NCI-H748 (cell line): ENCODE data around the gene KDM4D.
"Not testable (repeated sequence)": the region's sequence is repeated elsewhere in the genome, so short reads cannot be mapped to it uniquely, and the experiment has no call there.

Experiments
- DNase-seq: peaks from one replicate; lab custom pipeline; 2025; ENCODE audit not compliant: unreplicated experiment; lab: John Stamatoyannopoulos, UW

Gene KDM4D

GRCh38 chr11:94973099-94973968, at the start of gene KDM4D, which contains the start of gene CWC15:
Gene KDM4D (plus strand): TSS chr11:94973709. CDS start chr11:94997373, 23,664 bp downstream.
Gene CWC15 (minus strand): TSS chr11:94973556. CDS start chr11:94972185, 1,371 bp downstream.
- DNase-seq: peak; percentile 91

DNA sequence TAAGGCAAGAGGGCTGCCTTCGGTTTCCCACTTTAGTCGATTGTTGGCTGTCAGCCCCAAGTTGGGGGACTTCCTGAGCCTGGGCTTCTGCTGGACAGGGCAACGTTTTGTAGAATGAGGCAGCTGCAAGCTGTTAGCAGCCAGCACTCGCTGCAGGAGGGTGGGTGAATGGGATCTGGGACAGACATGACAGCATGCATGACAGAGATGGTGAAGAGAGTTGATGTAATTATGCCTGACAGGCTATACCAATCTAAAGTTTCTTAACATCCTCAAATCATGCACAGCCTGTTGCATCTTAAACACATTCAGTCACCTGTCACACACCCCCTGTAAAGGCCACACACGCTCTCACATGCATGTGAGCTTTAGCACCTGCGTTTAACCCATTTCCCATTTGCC, 49.3 kb upstream of the KDM4D start:
- DNase-seq: no peak

GRCh38 chr11:94924612-94925011, 48.9 kb upstream of the KDM4D start:
- DNase-seq: no peak

- no peak for DNase-seq
Measured at GRCh38 chr11:94925422-94926270, 47.9 kb upstream of the KDM4D start.

DNA sequence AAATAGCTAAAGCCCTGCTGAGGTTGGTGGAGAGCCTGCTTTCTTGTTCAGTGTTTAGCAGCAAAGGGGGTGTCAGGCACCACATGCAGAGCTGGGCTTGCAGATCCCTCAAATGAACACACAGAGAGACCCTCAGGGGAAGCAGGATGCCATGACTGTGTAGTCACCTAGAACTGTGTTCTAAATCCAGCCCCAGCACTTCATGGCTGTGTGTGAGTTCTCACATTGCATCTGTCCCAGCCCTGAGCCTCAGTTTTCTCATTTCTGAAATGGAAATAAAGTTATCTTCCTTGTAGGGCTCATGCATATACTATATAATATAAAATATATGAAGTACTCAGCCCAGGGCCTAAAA, 47.3 kb upstream of the KDM4D start:
- no peak for DNase-seq

DNA sequence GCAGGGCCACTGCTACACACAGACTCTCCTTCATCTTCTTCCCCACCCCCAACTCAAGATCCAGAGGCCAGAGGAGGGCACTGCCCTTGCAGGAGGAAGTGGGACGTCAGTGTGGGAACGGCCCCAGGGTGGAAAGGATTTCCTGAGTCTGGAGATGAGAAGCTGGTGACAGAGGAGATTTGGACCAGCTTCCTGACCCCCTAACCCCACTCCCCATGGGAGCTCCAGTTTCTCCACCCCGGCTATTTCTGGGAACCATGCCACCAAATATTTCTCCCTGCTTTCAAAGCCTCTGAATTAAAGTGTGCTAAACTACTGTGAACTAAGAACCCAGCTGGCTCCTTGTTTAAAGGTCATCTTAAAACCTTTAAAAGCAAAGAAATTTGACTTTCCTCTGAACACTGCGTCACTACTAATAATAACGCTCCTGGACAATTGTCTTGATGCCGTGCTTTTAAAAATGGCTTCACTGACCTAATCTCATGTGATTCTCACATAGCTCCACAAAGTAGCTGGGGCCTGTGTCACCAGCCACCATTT, 46.7 kb upstream of the KDM4D start:
- no peak for DNase-seq

- no peak for DNase-seq
Measured at GRCh38 chr11:94928117-94928990, 45.2 kb upstream of the KDM4D start.

DNA sequence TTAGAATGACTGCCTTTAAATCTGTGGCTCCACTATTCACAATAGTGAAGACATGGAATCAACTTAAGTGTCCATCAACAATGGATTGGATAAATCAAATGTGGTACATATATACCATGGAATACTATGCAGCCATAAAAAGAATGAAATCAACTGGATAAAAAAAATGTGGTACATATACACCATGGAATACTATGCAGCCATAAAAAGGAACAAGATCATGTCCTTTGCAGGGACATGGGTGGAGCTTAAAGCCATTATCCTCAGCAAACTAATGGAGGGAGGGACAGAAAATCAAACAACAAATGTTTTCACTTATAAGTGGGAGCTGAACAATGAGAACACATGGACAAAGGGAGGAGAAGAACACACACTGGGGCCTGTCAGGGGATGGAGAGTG, 41.4 kb upstream of the KDM4D start:
- not testable (repeated sequence) for DNase-seq

GRCh38 chr11:94932503-94932902, 41.0 kb upstream of the KDM4D start:
- no peak for DNase-seq

- no peak for DNase-seq
Measured at GRCh38 chr11:94933223-94934130, 40.0 kb upstream of the KDM4D start.

GRCh38 chr11:94934362-94934761, 39.1 kb upstream of the KDM4D start:
- peak; percentile 16 for DNase-seq

DNA sequence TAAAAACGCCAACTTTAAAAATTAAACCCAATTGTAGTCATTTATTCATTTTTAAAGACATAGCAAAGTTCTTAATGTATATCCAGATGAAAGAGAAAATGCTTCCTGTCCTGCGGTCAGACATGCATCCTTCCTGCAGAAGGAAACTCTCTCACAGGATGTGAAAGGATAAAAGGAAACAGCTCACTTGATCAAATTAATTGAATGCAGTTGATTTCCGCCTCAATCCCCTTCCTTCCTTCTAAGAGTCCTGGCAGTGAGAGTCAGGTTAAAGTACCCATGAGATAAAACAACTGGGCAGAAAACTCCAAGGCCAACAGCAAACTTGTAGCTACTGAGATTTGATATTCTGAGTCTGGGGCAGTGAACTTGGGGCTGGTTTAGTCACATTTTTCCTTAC, 38.7 kb upstream of the KDM4D start:
- no peak for DNase-seq

DNA sequence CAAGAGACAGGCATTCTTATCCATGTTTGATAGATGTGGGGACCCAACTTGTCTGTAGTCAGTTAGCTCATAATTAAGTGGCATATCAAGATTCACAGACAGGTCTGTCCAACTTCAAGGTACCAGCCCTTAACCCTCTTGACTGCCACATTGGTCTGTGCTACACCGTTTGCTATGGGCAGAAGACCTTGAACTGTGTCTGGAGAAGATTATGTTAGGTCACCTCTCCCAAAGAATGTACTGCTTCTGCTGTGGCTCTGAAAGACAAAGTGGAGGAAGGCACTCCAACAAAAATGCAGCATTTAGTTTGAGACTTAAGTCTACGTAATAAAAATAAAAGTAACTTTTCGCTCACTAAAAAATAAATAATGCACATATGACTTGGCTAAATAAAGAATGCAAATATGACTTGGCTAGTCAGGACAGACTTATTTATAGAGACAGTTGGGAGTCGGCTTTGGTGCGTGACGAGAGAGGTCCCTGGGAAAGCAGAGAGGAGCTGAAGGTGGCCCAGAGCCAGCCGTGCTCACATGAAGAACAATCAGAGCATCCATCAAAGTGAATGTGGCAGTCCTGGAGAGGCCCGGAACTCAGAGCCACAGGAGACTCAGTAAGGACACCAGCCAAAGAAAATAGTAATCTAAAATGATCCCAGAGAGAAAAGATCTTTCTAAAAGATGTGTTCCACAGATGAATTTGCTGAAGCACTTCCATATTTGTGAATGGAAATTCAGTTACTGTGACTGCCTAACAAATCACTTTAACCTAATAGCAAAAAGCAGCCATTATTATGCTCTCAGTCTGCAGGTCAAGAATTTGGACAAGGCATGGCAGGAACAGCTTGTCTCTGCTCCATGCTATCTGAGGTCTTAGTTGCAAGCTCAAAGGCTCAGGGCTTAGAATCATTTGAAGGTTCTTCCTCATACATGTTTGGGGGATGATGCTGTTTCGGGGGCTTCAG, 35.1 kb upstream of the KDM4D start:
- no peak for DNase-seq

GRCh38 chr11:94939346-94939745, 34.2 kb upstream of the KDM4D start:
- DNase-seq: no peak

DNA sequence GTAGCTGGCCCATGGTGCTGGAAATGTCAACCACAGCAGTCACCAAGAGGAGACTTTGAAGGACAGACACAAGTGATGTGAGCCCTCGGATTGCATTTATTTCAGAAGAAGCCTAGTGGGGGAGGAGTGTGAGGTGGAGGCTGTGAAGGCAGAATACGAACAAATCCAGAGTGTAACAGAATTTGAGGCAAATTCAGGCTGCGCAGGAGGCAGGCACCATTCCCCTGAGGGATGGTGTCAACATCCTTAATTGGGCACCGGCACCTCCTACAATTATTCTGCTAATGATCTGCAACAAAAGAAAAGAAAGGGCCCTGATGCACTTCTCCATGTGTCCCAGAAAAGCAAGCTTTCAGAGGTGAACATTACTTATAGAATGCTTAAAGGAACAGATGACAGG, 32.4 kb upstream of the KDM4D start:
- DNase-seq: peak; percentile 0

DNA sequence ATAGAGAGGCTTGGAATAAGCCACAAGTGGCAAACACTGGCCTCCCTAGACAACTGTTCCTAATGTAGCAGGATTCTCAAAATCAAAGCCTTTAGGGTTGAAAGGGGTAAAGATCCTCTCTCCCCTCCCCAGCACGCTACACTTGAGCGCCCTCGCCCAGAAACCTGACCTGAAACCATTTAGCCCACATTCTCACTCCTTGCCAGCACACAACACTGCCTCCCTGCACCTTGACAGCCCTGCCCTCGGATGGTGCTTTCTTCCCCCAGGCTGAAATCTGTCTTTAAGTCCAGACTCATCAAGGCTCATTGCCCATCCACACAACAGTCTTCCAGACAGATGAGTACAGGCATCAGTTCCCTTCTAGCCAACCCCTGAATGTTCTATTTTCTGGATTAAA, 26.7 kb upstream of the KDM4D start:
- DNase-seq: no peak

DNA sequence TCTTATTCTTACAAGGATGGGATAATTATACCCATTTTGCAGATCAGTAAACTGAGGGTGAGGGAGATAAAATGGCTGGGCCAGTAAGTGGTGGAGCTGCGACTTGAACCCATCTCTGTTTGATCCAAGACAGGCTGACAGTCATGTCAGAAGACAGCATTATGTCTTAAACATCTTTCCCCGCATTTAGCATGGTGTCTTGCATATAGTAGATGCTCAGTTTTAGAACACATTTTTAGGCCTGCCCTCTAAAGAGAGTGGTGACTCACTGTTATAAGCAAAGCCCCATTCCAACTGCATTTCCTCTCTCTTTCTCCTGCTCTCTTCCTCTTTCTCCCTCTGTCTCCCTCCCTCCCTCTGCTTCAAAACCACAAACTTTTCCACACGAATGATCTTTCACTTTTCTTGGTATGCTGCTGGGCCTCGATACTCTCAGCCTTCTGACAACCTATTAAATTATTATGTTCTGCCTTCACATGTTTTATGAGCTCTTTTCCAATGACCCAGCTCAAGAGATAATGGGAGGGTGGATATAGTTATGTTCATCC, 25.4 kb upstream of the KDM4D start:
- DNase-seq: no peak

DNA sequence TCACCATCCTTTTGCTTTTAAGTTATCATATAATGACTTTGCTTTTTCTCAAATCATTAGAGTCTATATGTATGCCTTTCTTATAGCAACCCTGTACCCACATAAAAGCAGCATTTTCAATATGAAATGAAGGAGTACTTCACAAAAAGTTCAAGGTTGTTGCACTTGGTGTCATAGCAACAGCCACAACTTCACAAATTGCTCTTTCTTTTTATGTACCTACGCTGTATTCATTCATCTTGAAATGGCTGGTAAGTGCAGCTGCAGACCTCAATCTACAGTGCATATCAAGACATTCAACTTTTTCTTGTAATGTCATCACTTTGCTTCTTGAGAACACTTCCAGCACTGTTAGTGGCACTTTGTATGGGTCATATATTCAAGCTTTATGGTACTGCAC, 18.8 kb upstream of the KDM4D start:
- DNase-seq: no peak
